MM.1S (cell line): ENCODE measurements around the gene CISD3.

Experiments used
- EZH2 ChIP-seq: fragments of 300-600 bp; sonication (generic); optimal IDR thresholded peaks from 2 replicates; pipeline ENCODE3; 2017; ENCODE audit warnings: low read depth, mild to moderate bottlenecking, antibody characterized with exemption, low read length, mixed read lengths
- TF ChIP-seq, protein P1 (sequence below): fragments of 300-600 bp; sonication (generic); IDR thresholded peaks from 2 replicates; pipeline ENCODE4 v1.5.1; 2016; ENCODE audit warnings: antibody characterized with exemption, low read length, mixed read lengths

DNA sequence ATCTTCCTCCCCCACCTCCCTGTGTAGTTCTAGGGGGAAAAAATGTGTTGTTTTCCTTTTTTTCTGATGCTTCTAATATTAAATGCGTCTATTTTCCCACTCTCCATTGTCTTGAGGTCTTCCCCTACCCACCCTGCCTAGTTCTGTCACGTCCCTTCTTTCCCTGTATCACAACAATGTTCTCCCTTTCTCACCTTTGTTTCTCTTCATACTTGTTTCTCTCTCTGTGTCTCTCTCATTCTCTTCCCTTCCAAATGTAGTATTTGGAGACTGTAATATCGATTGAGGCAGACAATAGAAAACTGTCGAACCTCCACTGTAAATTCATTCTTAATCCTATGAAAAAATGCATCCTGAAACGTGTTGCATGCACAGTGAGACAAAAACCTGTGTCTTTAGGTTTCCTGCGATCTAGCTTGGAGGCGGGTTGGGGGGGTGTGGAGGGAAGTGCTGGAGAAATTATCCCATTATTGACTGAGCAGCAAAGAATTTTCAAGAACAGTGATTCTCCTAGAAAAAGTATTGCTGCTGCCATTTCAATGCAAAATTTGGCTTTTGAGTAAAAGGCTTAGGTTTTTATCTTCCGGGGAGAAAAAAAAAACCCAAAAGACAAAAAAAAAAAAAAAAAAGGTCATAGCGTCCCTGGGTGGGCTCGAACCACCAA lies 21.1 kb downstream of the CISD3 start:
- TF ChIP-seq, protein P1, sequence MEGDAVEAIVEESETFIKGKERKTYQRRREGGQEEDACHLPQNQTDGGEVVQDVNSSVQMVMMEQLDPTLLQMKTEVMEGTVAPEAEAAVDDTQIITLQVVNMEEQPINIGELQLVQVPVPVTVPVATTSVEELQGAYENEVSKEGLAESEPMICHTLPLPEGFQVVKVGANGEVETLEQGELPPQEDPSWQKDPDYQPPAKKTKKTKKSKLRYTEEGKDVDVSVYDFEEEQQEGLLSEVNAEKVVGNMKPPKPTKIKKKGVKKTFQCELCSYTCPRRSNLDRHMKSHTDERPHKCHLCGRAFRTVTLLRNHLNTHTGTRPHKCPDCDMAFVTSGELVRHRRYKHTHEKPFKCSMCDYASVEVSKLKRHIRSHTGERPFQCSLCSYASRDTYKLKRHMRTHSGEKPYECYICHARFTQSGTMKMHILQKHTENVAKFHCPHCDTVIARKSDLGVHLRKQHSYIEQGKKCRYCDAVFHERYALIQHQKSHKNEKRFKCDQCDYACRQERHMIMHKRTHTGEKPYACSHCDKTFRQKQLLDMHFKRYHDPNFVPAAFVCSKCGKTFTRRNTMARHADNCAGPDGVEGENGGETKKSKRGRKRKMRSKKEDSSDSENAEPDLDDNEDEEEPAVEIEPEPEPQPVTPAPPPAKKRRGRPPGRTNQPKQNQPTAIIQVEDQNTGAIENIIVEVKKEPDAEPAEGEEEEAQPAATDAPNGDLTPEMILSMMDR: no peak
- TF ChIP-seq EZH2: no peak
